Esophagus muscularis mucosa (tissue), 3 donors: ENCODE measurements around the gene PTGDR2.

ENCODE experiments used
- CTCF ChIP-seq, 3 experiments: fragments of 200-600 bp in 2 of 3; fragments of 450-650 bp in 1 of 3; sonication (generic) in 2 of 3; IDR thresholded peaks; one replicate each; pipeline ENCODE4 v1.5.1; 2017 to 2019; ENCODE audit warnings: antibody characterized with exemption in 3 of 3, mild to moderate bottlenecking in 2 of 3, moderate library complexity in 1 of 3
- POLR2A ChIP-seq: fragments of 450-650 bp; IDR thresholded peaks from one replicate; pipeline ENCODE4 v1.6.1; 2017; ENCODE audit warnings: antibody characterized with exemption, moderate library complexity, mild to moderate bottlenecking, low read depth

- TF ChIP-seq POLR2A (no peak), CTCF (IDR thresholded peaks at IDR 0.05) (peak in 1 of 3 experiments; percentile 40)
Observed at GRCh38 chr11:60841797-60842667, 13.7 kb downstream of the PTGDR2 start, which contains the start of gene CCDC86.
